H1 (cell line): ENCODE results near the gene CYP26C1. TPM values are rescaled to one million over a fixed set of nuclear protein-coding genes. Genes with fewer than 3 reads are reported as not detected.

Experiments
- CHD7 ChIP-seq: fragments of 300-600 bp; sonication (generic); IDR thresholded peaks from 2 replicates; pipeline ENCODE4 v1.7.1; 2012; ENCODE audit warnings: low read length, moderate library complexity, mild to moderate bottlenecking, inconsistent platforms; ENCODE audit not compliant: insufficient replicate concordance
- FOSL1 ChIP-seq: IDR thresholded peaks from 2 replicates; pipeline ENCODE4 v1.6.1; 2011; ENCODE audit warnings: mild to moderate bottlenecking, low read depth, low read length, moderate library complexity; ENCODE audit not compliant: insufficient read depth
- POLR2AphosphoS5 ChIP-seq: IDR thresholded peaks from 2 replicates; pipeline ENCODE4 v1.6.1; 2011; ENCODE audit warnings: low read depth, low read length
- SP2 ChIP-seq: IDR thresholded peaks from 2 replicates; pipeline ENCODE4 v1.6.1; 2012; ENCODE audit warnings: mild to moderate bottlenecking, low read length, inconsistent platforms
- polyA plus RNA-seq, 7 experiments: library from polyadenylated mRNA; depleted of rRNA in 3 of 7; stranded (reverse) in 5 of 7; unstranded in 2 of 7; fragments of >200 nt in 5 of 7; fragments of 200-250 nt in 2 of 7; gene quantifications; 1 replicate in 5 of 7; 2 replicates in 1 of 7; 4 replicates in 1 of 7; pipeline versions ENCODE4 v1.2.1 to v1.2.3, GENCODE V29; 2011 to 2013; ENCODE audit warnings: missing spikeins in 2 of 7, mixed read lengths in 2 of 7
- total RNA-seq: library from RNA; stranded (reverse); fragmentation: NEBNext Ultra II Directional; extraction: Animal tissue kit (Norgen Biotek cat#: 25700); gene quantifications from 2 replicates; pipeline ENCODE4 v1.2.1, GENCODE V29; 2021

Gene CYP26C1
- total and polyA plus RNA-seq, 2 of the 8 experiments (the other 6 are each of a cell fraction or from before 2014, with no cell fraction given): 0.12 to 0.28 TPM

GRCh38 chr10:93028883-93029282 is 31.7 kb upstream of the CYP26C1 start (continued):
- TF ChIP-seq CHD7 (no peak), FOSL1 (no peak), POLR2AphosphoS5 (no peak), SP2 (no peak)
